Measurements from ENCODE around the gene KIF6.

GRCh38 chr6:39572661-39573340 is 152.4 kb downstream of the KIF6 start:
- no peak for TF ChIP-seq EZH2phosphoT487 (IDR thresholded peaks at IDR 0.05; ENCODE audit: borderline replicate concordance)
- no peak for TF ChIP-seq CTCF (conservative IDR thresholded peaks at IDR 0.05; ENCODE audit: low read length)

All from Loucy (cell line).